GM18505 (cell line): ENCODE measurements around the gene SRRM2.

Experiments
- ATAC-seq: cut with Tn5 transposase; IDR thresholded peaks from one replicate; pipeline ENCODE4 v1.9.1; 2021; ENCODE audit not compliant: unreplicated experiment
- POLR2A ChIP-seq: IDR thresholded peaks from 4 replicates; pipeline ENCODE4 v1.6.1; 2011; ENCODE audit warnings: borderline replicate concordance; ENCODE audit not compliant: insufficient read depth, insufficient read length; ENCODE audit errors: extremely low read depth

Gene SRRM2

DNA sequence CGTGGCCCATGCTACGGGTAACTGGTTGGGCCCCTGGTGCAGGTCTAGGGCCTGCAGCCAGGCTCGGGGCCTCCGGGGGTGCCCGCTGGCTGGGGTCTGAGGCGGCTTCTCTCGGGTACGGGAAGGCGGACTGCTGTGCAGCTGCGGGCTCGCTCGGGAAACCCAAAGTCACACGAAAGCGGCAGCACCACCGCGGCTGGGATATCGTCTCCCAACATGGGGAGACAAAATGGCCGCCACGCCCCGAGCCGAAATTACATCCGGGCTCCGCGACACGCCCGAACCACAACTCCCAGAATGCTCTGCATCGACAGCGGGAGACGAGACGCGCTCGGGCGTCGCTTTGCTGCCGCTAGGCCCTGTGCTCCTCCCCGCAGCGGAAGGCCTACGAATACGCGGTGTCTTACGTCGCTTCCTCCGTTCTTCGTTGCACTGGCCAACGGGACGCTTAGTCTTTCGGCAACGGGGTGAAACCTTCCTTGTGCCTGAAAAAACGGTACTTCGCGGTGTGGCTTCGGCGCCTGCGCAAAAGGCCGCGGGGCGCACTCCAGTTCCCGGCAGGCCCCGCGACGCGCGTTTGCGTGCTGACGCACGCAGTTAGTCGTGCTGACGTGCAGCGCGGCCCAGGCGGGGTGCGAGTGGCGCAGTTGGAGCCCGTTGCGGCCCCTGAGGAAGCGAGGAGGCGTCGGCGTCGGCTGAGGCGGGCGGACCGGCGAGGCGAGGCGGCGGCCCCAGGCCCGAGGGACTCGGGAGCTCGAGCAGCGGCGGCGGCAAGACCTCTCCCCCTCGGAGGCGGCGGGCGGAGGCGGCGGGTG is at the start of gene SRRM2:
Gene SRRM2 (plus strand): TSS at position 604 of the 815 bp plus-strand sequence. CDS start 3,727 bp downstream, outside the sequence.
- TF ChIP-seq POLR2A: peak; percentile 86
- ATAC-seq: peak; percentile 80

GRCh38 chr16:2702871-2703745 is 49.3 kb upstream of the SRRM2 start:
- ATAC-seq: no peak
- TF ChIP-seq POLR2A: no peak

- no peak for ATAC-seq
- TF ChIP-seq POLR2A: no peak
These were observed 48.1 kb upstream of the SRRM2 start for GRCh38 chr16:2704166-2704982.

DNA sequence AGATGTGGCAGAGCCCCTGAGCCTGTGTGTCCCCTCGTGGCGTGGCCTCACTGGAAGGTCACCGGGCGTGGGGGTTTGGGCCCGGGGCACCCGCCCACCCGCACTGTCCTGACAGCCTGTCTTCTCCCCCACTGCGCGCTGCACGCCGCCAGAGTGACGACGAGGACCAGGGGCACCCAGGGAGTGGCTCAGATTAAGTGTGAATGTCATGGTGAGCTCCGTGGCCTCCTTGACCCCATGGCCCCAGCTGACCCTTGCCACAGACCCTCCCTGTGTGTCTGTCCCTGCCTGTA is 47.5 kb upstream of the SRRM2 start:
- no peak for TF ChIP-seq POLR2A
- no peak for ATAC-seq

DNA sequence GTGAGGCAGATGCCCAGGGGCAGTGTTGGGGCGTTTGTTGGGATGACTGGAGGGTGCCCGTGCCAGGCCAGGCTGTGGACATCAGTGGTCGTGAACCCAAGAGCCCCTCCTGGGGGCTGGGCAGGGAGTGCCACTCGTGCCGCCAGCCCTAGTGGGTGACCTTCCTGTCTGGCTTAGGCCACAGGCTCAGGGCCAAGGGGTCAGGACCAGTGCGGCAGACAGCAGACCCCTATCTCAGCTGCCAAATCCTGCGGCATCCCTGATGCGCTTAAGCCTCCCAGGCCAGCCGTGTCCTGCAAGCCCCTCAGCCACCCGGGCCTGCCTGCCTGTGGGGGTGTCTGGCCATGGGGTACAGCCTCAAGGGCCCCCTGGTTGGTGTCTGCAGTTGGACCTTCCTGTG is 47.1 kb upstream of the SRRM2 start:
- no peak for ATAC-seq
- no peak for TF ChIP-seq POLR2A

DNA sequence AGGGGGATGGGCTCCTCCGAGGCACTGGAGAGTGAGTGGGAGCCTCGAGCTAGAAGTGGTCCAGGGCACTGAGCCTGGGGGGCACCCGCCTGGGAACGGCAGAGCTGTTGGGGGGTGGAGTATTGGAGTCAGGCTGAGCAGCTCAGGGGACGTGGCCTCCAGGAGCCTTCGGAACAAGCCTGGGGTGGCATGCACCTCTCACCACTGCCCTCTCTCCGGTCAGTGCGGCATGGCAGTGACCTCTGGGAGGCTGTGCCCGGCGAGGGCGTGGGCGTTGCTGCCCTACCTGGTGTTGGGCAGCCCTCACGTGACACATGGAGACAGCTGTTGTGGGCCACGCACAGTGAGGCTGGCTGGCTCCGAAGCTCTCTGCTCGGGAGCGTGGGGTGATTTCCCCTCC is 46.4 kb upstream of the SRRM2 start:
- TF ChIP-seq POLR2A: no peak

DNA sequence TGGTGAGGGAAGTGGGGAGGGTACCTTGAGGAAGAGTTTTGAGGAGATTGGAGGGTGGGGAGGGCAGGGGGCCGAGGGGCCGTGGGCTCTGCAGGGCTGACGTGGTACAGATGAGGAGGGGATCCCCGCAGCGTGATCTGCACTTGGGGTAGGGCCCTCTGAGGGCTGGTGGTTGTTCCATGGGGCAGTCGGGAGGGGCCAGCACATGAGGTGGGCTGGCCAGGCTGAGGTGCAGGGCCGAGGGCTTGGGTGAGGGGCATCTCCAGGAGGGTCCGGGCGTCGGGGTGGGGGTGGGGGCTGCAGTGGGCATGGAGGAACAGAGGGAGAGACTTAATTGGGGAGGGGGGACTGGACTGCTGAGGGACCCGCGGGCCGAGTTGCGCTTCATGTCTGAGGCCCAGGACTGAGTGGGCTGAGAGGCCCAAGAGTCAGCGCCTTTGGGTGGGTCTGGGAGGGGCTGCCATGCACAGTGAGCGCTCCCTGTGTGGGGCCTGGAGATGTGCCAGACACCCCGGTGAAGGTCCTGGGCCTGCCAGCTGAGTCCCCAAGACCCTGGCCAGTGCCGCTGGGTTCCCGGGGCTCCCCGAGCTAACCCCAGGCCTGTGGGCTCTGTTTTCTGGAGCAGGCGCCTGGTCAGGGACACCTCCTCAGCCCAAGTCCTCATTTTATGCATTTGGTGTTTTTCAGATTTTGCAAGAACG is 45.7 kb upstream of the SRRM2 start:
- no peak for ATAC-seq
- TF ChIP-seq POLR2A: no peak

More for the DNA sequence above, 46.4 kb upstream of the SRRM2 start:
- no peak for ATAC-seq

GRCh38 chr16:2707368-2708289 is 44.8 kb upstream of the SRRM2 start:
- no peak for TF ChIP-seq POLR2A
- ATAC-seq: no peak

- no peak for ATAC-seq
- TF ChIP-seq POLR2A: no peak
These were observed 44.2 kb upstream of the SRRM2 start for GRCh38 chr16:2708290-2708639.

GRCh38 chr16:2708955-2709587 is 43.4 kb upstream of the SRRM2 start:
- TF ChIP-seq POLR2A: no peak
- ATAC-seq: no peak

DNA sequence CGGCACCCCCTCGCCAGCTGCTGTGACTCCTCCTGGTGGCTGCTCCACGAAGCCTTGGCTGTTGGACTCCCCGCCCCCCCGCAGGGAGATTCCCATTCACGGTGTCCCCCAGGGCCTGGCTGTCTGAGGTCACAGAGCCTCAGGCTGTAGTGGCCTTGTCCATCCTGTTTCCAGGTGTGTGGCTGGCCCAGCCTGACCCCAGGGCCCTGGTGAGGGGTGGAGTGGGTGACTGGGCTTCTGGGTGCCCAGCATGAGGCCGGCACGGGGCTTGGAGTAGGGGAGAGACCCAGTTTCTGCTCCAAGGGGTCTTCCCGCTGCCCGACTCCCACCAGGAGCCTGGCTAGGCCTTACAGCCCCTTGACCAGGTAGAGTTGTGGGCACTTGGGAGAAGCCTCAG is 42.9 kb upstream of the SRRM2 start:
- TF ChIP-seq POLR2A: no peak
- no peak for ATAC-seq

DNA sequence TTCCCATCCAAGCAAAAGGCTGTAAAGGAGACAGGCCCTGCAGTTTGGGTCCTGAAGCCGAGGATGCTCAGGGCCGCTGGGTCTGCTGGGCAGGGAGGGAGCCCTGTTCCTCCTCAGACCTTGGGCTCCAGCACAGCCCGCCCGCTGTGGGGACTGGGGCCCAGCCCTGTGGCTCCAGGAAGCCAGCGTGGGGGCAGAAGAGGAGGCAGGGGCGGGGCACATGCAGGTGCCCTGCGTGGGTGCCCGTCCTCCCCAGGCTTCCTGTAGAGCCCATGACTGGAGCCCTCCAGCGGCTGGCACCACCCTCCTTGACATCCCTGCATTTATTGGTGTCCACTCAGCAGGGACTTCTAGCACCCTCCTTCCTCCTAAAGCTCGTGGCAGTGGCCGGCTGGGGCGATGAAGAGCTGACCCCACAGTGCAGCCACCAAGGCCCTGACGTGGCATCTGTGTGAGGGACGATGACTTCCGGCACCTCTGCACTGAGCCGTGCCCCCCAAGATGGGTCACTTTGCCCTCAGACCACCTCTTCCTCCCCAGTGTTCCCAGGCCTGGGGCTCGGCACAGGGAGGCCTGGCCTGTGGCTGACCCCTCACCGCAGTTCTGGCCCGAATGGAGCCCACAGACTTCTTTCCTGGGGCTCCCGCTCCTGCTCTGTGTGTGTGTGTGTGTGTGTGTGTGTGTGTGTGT is 42.3 kb upstream of the SRRM2 start:
- TF ChIP-seq POLR2A: no peak
- ATAC-seq: no peak
